PC-3 (cell line): ENCODE data around the gene ETNK1. TPM values are rescaled to one million over a fixed set of nuclear protein-coding genes. Genes with fewer than 3 reads are reported as not detected.
"Not testable (repeated sequence)": the region's sequence is repeated elsewhere in the genome, so short reads cannot be mapped to it uniquely, and the experiment has no call there.

ENCODE experiments used
- ATAC-seq: fragments of 200-7000 bp; cut with Tn5 transposase; 2 replicates; pipeline ENCODE4 v1.9.1; 2020; ENCODE audit warnings: mild to moderate bottlenecking, moderate library complexity
- BruUV-seq: library from RNA; stranded (reverse); fragments of 400-500 nt; replicated peaks from 2 replicates; lab custom pipeline; 2021; lab: Mats Ljungman, UMichigan
- CTCF ChIA-PET: fragments of 300-600 bp; sonication (Branson Sonifier 250); formaldehyde crosslinking; loops from one replicate; lab custom pipeline; 2022; ENCODE audit warnings: antibody characterized with exemption; lab: Charles Lee
- POLR2A ChIA-PET: fragments of 300-600 bp; sonication (Branson Sonifier 250); formaldehyde crosslinking; loops from one replicate; lab custom pipeline; 2022; ENCODE audit warnings: antibody characterized with exemption; ENCODE audit not compliant: unreplicated experiment; lab: Charles Lee
- DNase-seq: peaks from one replicate; pipeline ENCODE4 v3.0.0-alpha.2; 2015
- H2AFZ ChIP-seq: fragments of 300-600 bp; sonication (generic); 2 replicates; pipeline ENCODE4 v1.6.0; 2016; ENCODE audit warnings: antibody characterized with exemption, low read length
- H3F3A ChIP-seq: fragments of 300-600 bp; sonication (generic); one replicate; pipeline ENCODE4 v1.6.0; 2017; ENCODE audit warnings: antibody characterized with exemption, low read length, control low read depth, mild to moderate bottlenecking; ENCODE audit not compliant: unreplicated experiment
- H3K27ac ChIP-seq: fragments of 300-600 bp; sonication (generic); 2 replicates; pipeline ENCODE4 v1.5.1; 2016; ENCODE audit warnings: mild to moderate bottlenecking, low read length
- H3K27me3 ChIP-seq: fragments of 300-600 bp; sonication (generic); 2 replicates; pipeline ENCODE4 v1.6.1; 2016; ENCODE audit warnings: low read length, mixed read lengths
- H3K36me3 ChIP-seq: fragments of 300-600 bp; sonication (generic); 2 replicates; pipeline ENCODE4 v1.6.1; 2016; ENCODE audit warnings: low read depth, mixed run types, low read length, mixed read lengths
- H3K4me1 ChIP-seq: fragments of 300-600 bp; sonication (generic); 2 replicates; pipeline ENCODE4 v1.5.1; 2016; ENCODE audit warnings: low read length; ENCODE audit not compliant: insufficient read depth
- H3K4me2 ChIP-seq: fragments of 300-600 bp; sonication (generic); 2 replicates; pipeline ENCODE4 v1.6.0; 2016; ENCODE audit warnings: low read length
- H3K4me3 ChIP-seq: fragments of 300-600 bp; sonication (generic); 2 replicates; pipeline ENCODE4 v1.5.1; 2016; ENCODE audit warnings: mild to moderate bottlenecking, low read length, mixed read lengths
- H3K79me2 ChIP-seq: fragments of 300-600 bp; sonication (generic); 2 replicates; pipeline ENCODE4 v1.6.1; 2017; ENCODE audit warnings: low read length, mixed read lengths
- H3K9ac ChIP-seq: fragments of 300-600 bp; sonication (generic); 2 replicates; pipeline ENCODE4 v1.6.0; 2016; ENCODE audit warnings: mild to moderate bottlenecking, low read length
- H3K9me2 ChIP-seq: fragments of 300-600 bp; sonication (generic); replicated peaks from 2 replicates; pipeline ENCODE4 v1.6.1; 2016; ENCODE audit warnings: mixed run types, low read length, mixed read lengths
- H3K9me3 ChIP-seq: fragments of 300-600 bp; sonication (generic); 2 replicates; pipeline ENCODE4 v1.6.1; 2016; ENCODE audit warnings: low read length, mixed read lengths
- H4K20me1 ChIP-seq: fragments of 300-600 bp; sonication (generic); 2 replicates; pipeline ENCODE4 v1.6.1; 2016; ENCODE audit warnings: low read length, mixed read lengths
- CTCF ChIP-seq: fragments of 300-600 bp; sonication (generic); conservative IDR thresholded peaks from 2 replicates; pipeline ENCODE4 v1.5.1; 2017; ENCODE audit warnings: antibody characterized with exemption, low read depth, mild to moderate bottlenecking, low read length
- EZH2 ChIP-seq: fragments of 300-600 bp; sonication (generic); IDR thresholded peaks from one replicate; pipeline ENCODE4 v1.6.1; 2017; ENCODE audit warnings: antibody characterized with exemption, mild to moderate bottlenecking, low read length; ENCODE audit not compliant: unreplicated experiment
- EZH2phosphoT487 ChIP-seq: fragments of 300-600 bp; sonication (generic); IDR thresholded peaks from 2 replicates; pipeline ENCODE4 v1.6.1; 2018; ENCODE audit warnings: mild to moderate bottlenecking, antibody characterized with exemption, low read length, borderline replicate concordance
- intact Hi-C: fragments of 100-400 bp; cut with micrococcal nuclease; formaldehyde crosslinking; loops from 2 replicates; pipeline ENCODE4 v1.9.0; 2023
- total RNA-seq: library from RNA; depleted of rRNA; stranded (reverse); fragments of >200 nt; gene quantifications from 2 replicates; pipeline ENCODE4 v1.2.3, GENCODE V29; 2014

ETNK1 gene
- total RNA-seq, 1 experiment from 2014 or later = 17.8 TPM

DNA sequence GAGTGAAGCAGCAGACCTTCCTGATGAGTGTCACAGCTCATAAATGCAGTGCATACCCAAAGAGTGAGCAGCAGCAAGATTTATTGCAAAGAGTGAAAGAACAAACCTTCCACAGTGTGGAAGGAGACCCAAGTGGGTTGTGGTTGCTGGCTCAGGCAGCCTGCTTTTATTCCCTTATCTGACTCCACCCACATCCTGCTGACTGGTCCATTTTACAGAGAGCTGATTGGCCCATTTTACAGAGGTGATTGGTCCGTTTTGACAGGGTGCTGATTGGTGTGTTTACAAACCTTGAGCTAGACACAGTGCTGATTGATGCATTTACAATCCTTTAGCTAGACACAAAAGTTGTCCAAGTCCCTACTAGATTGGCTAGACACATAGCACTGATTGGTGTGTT, 67.5 kb downstream of the ETNK1 start:
- H4K20me1 ChIP-seq, H3K36me3 ChIP-seq, H2AFZ ChIP-seq, CTCF ChIA-PET, H3K4me2 ChIP-seq, H3K9me3 ChIP-seq, BruUV-seq, H3K79me2 ChIP-seq, POLR2A ChIA-PET, H3K4me1 ChIP-seq, H3K4me3 ChIP-seq, DNase-seq, H3K9me2 ChIP-seq, H3K27me3 ChIP-seq, H3K27ac ChIP-seq, H3K9ac ChIP-seq, intact Hi-C loops, H3F3A ChIP-seq: not testable (repeated sequence)
- ATAC-seq = peak; percentile 11; the same call in 1 of the 2 replicates

DNA sequence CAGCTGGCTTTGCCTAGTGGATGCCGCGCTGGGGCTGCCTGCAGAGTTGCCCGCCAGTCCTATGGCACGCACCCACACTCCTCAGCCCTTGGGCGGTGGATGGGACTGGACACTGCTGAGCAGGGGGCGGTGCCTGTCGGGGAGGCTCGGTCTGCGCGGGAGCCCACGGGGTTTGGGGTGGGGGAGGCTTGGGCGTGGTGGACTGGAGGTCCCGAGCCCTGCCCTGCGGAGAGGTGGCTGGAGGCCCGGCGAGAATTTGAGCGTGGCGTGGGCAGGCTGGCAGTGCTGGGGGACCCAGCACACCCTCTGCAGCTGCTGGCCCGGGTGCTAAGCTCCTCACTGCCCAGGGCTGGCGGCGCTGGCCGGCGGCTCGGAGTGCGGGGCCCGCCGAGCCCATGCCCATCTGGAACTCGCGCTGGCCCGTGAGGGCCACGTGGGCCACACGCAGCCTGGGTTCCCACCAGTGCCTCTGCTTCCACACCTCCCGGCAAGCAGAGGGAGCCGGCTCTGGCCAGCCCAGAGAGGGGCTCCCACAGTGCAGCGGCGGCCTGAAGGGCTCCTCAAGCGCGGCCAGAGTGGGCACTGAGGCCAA, 68.1 kb downstream of the ETNK1 start:
- no TSS peak for BruUV-seq
- H3K27me3 ChIP-seq = no peaks in the 10 kb centered on the region
- H3K9me2 ChIP-seq = no peaks in the 10 kb centered on the region
- CTCF ChIA-PET = no interaction called here
- no peak overlapping the region for H3K4me3 ChIP-seq
- POLR2A ChIA-PET = no interaction called here
- H3K9me3 ChIP-seq = no peaks in the 10 kb centered on the region
- TF ChIP-seq EZH2phosphoT487 (no peak), EZH2 (no peak), CTCF (no peak)
- no peak for DNase-seq
- intact Hi-C loops = no loop called here
- H3K4me1 ChIP-seq = no peaks in the 10 kb centered on the region
- no peaks in the 10 kb centered on the region for H3K79me2 ChIP-seq
- no peak overlapping the region for H3K9ac ChIP-seq
- H4K20me1 ChIP-seq = no peaks in the 10 kb centered on the region
- ATAC-seq = no peak; the same call in 1 of the 2 replicates
- no peak overlapping the region for H3K27ac ChIP-seq
- no peak overlapping the region for H2AFZ ChIP-seq
- no peaks in the 10 kb centered on the region for H3K36me3 ChIP-seq
- H3K4me2 ChIP-seq = no peak overlapping the region
- H3F3A ChIP-seq = no peaks in the 10 kb centered on the region

DNA sequence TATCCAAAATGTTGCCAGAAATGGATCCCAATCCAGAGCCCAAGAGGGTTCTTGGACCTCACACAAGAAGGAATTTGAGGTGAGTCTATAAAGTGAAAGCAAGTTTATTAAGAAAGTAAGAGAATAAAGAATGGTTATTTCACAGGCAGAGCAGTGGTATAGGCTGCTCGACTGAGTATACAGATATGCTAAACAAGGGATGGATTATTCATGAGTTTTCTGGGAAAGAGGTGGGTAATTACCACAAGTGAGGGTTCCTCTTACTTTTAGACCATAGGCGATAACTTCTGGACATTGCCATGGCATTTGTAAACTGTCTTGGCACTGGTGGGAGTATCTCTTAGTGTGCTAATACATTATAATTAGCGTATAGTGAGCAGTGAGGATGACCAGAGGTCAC, 73.6 kb downstream of the ETNK1 start:
- no peaks in the 10 kb centered on the region for H3K4me1 ChIP-seq
- H3K9me2 ChIP-seq = no peaks in the 10 kb centered on the region
- H3K9ac ChIP-seq = no peak overlapping the region
- H3K4me2 ChIP-seq = no peak overlapping the region
- no TSS peak for BruUV-seq
- no peak for TF ChIP-seq EZH2
- no peak for TF ChIP-seq EZH2phosphoT487
- TF ChIP-seq CTCF = no peak
- no peaks in the 10 kb centered on the region for H3K36me3 ChIP-seq
- no peaks in the 10 kb centered on the region for H3K79me2 ChIP-seq
- CTCF ChIA-PET = no interaction called here
- ATAC-seq (no peak), DNase-seq (no peak)
- no peaks in the 10 kb centered on the region for H4K20me1 ChIP-seq
- no peak overlapping the region for H2AFZ ChIP-seq
- H3K9me3 ChIP-seq = no peaks in the 10 kb centered on the region
- POLR2A ChIA-PET = no interaction called here
- H3K27me3 ChIP-seq = no peaks in the 10 kb centered on the region
- no peaks in the 10 kb centered on the region for H3F3A ChIP-seq
- no peak overlapping the region for H3K4me3 ChIP-seq
- no peak overlapping the region for H3K27ac ChIP-seq
- intact Hi-C loops = no loop called here

DNA sequence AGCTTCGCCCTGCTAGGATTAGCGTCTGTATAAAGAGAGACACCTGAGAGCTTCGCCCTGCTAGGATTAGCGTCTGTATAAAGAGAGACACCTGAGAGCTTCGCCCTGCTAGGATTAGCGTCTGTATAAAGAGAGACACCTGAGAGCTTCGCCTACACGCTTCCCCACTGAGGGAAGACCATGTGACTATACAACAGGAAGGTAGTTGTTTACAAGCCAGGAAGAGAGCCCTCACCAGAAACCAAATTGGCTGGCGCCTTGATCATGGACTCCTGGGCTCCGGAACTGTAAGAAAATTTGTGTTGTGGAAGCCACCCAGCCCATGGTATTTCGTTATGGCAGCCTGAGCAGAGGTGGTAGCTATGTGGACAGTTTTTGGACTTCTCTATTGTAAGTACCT, 74.7 kb downstream of the ETNK1 start:
- H3K9ac ChIP-seq, DNase-seq, H3F3A ChIP-seq, H3K9me2 ChIP-seq, H3K4me2 ChIP-seq, H2AFZ ChIP-seq, H4K20me1 ChIP-seq, CTCF ChIA-PET, H3K36me3 ChIP-seq, H3K4me3 ChIP-seq, intact Hi-C loops, BruUV-seq, H3K27ac ChIP-seq, POLR2A ChIA-PET, H3K79me2 ChIP-seq, H3K4me1 ChIP-seq, ATAC-seq, H3K27me3 ChIP-seq, H3K9me3 ChIP-seq: not testable (repeated sequence)
